SK-N-MC (cell line): Measurements from ENCODE around the gene ELF4.

ENCODE experiments used
- EZH2 ChIP-seq: fragments of 200-600 bp; sonication (generic); IDR thresholded peaks from one replicate; pipeline ENCODE4 v1.6.1; 2017; ENCODE audit warnings: antibody characterized with exemption
- FOXP2 ChIP-seq: optimal IDR thresholded peaks from 2 replicates; pipeline ENCODE3; 2011; ENCODE audit warnings: mild to moderate bottlenecking, moderate library complexity; ENCODE audit not compliant: insufficient read depth; ENCODE audit errors: extremely low read length, control extremely low read depth
- POLR2AphosphoS5 ChIP-seq: IDR thresholded peaks from 2 replicates; pipeline ENCODE4 v1.6.1; 2012; ENCODE audit warnings: mild to moderate bottlenecking, low read depth, low read length, borderline replicate concordance

DNA sequence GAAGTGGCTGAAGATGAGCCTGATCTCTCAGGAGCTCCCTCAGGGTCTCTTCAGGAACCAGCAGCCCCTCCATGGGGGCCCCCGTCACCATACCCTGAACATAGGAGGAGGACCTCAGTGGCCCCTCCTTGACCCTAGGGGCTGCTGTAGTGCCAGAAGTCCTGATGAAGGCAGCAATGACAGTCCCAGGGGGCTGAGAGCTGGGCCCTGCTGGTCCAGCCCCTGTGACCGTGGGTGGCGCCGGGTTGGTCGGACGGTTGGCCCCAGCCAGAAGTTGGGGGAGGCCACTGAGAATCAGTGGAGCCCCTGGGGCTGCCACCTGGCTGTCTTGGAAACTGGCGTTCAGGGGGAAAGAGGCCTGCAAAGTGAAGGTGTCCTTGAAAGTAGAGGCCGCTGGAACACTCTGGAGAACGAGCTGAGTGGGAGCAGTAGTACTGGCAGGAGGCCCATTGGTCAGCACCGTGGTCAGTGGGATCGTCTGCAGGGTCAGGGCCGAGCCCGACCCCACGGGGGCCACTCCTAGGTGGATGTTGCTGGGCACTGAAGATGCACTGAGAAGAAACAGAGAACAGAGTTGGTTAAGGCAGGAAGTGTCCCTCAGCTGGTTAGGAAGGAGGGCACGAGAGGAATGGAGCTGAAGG is 43.2 kb downstream of the ELF4 start:
- no peak for TF ChIP-seq EZH2
- no peak for TF ChIP-seq POLR2AphosphoS5
- TF ChIP-seq FOXP2 = no peak
